GM12878 (cell line): ENCODE measurements around the gene SCN10A. TPM values are rescaled to one million over a fixed set of nuclear protein-coding genes. Genes with fewer than 3 reads are reported as not detected.

Experiments used
- ATAC-seq: fragments of 200-7000 bp; cut with Tn5 transposase; 3 replicates; pipeline ENCODE4 v1.9.1; 2020; ENCODE audit warnings: mild to moderate bottlenecking, moderate library complexity
- BruUV-seq: library from RNA; stranded (reverse); fragments of 400-500 nt; replicated peaks from 2 replicates; lab custom pipeline; 2021; lab: Mats Ljungman, UMichigan
- CTCF ChIA-PET: fragments of 300-600 bp; sonication (Branson Sonifier 250); formaldehyde crosslinking; extraction: SDS; loops from one replicate; lab custom pipeline; 2021; ENCODE audit warnings: inconsistent platforms; lab: Yijun Ruan, JAX
- POLR2A ChIA-PET: fragments of 350-600 bp; formaldehyde crosslinking; extraction: SDS; loops from one replicate; lab custom pipeline; 2021; ENCODE audit warnings: inconsistent platforms; lab: Charles Lee
- RAD21 ChIA-PET: fragments of 300-600 bp; sonication (Branson Sonifier 250); formaldehyde crosslinking; loops from one replicate; lab custom pipeline; 2023; ENCODE audit warnings: antibody characterized with exemption; ENCODE audit not compliant: unreplicated experiment; lab: Charles Lee
- SMC1A ChIA-PET: fragments of 300-600 bp; sonication (Branson Sonifier 250); formaldehyde crosslinking; loops from one replicate; lab custom pipeline; 2023; ENCODE audit not compliant: unreplicated experiment, uncharacterized antibody; lab: Charles Lee
- DNase-seq: peaks from one replicate; pipeline ENCODE4 v3.0.0-alpha.2; 2011; ENCODE audit warnings: low read depth, low spot score
- FAIRE-seq: peaks from 3 replicates; lab custom pipeline; 2011; peaks lifted over from hg19 to GRCh38; lab: Jason Lieb, UNC
- H2AFZ ChIP-seq: 2 replicates; pipeline ENCODE4 v1.6.0; 2011; ENCODE audit warnings: low read depth, low read length, control low read depth; ENCODE audit not compliant: control insufficient read depth
- H3K27ac ChIP-seq: 2 replicates; pipeline ENCODE4 v1.5.1; 2011; ENCODE audit warnings: control low read depth; ENCODE audit not compliant: control insufficient read depth, insufficient read depth
- H3K27me3 ChIP-seq, 2 experiments: replicated peaks in 1 of 2; 2 replicates each; pipeline versions ENCODE4 v1.6.0 to v1.6.1; 2011; ENCODE audit warnings: low read length in 1 of 2; ENCODE audit not compliant: control insufficient read depth in 2 of 2, insufficient read depth in 2 of 2
- H3K36me3 ChIP-seq, 2 experiments: 2 replicates each; pipeline ENCODE4 v1.5.1; 2011; ENCODE audit warnings: low read length in 1 of 2; ENCODE audit not compliant: control insufficient read depth in 2 of 2, insufficient read depth in 2 of 2
- H3K4me1 ChIP-seq: 2 replicates; pipeline ENCODE4 v1.6.1; 2011; ENCODE audit warnings: mild to moderate bottlenecking, low read length, moderate library complexity, mixed read lengths; ENCODE audit not compliant: control insufficient read depth, insufficient read depth
- H3K4me2 ChIP-seq: 2 replicates; pipeline ENCODE4 v1.6.0; 2011; ENCODE audit warnings: control low read depth; ENCODE audit not compliant: control insufficient read depth, insufficient read depth
- H3K4me3 ChIP-seq: fragments of 200-600 bp; sonication (generic); 2 replicates; pipeline ENCODE4 v1.5.1; 2016
- H3K79me2 ChIP-seq: 2 replicates; pipeline ENCODE4 v1.6.0; 2011; ENCODE audit warnings: low read length; ENCODE audit not compliant: control insufficient read depth, insufficient read depth
- H3K9ac ChIP-seq: 2 replicates; pipeline ENCODE4 v1.8.0; 2011; ENCODE audit warnings: low read length, control low read depth, mixed read lengths; ENCODE audit not compliant: control insufficient read depth, insufficient read depth
- H3K9me3 ChIP-seq: replicated peaks from 3 replicates; pipeline ENCODE4 v1.5.1; 2011; ENCODE audit warnings: mild to moderate bottlenecking, low read length; ENCODE audit not compliant: control insufficient read depth, insufficient read depth
- H4K20me1 ChIP-seq: 2 replicates; pipeline ENCODE4 v1.6.0; 2011; ENCODE audit not compliant: control insufficient read depth, insufficient read depth
- ATF3 ChIP-seq: IDR thresholded peaks from 2 replicates; pipeline ENCODE4 v1.6.1; 2011; ENCODE audit warnings: low read depth, mild to moderate bottlenecking, low read length, moderate library complexity, borderline replicate concordance; ENCODE audit errors: extremely low read depth
- BACH1 ChIP-seq: fragments of 450-650 bp; IDR thresholded peaks from 2 replicates; pipeline ENCODE4 v1.6.1; 2017; ENCODE audit warnings: mild to moderate bottlenecking, borderline replicate concordance
- BCLAF1 ChIP-seq: fragments of 450-650 bp; IDR thresholded peaks from 2 replicates; pipeline ENCODE4 v1.6.1; 2017; ENCODE audit warnings: antibody characterized with exemption, mild to moderate bottlenecking, moderate library complexity
- BHLHE40 ChIP-seq, 2 experiments: fragments of 450-650 bp in 1 of 2; IDR thresholded peaks; 2 replicates each; pipeline ENCODE4 v1.6.1; 2011 to 2017; ENCODE audit warnings: low read depth in 2 of 2, borderline replicate concordance in 1 of 2, improper control_type of control experiment in 1 of 2, low read length in 1 of 2, mild to moderate bottlenecking in 1 of 2
- CBX5 ChIP-seq: sonication (generic); IDR thresholded peaks from 2 replicates; pipeline ENCODE4 v1.6.1; 2016; ENCODE audit warnings: low read depth, moderate library complexity, mild to moderate bottlenecking, inconsistent platforms
- ESRRA ChIP-seq: IDR thresholded peaks from 2 replicates; pipeline ENCODE4 v1.6.1; 2012; ENCODE audit warnings: mild to moderate bottlenecking, low read length, improper control_type of control experiment
- KAT2A ChIP-seq: conservative IDR thresholded peaks from 2 replicates; pipeline ENCODE4 v1.6.1; 2011; ENCODE audit warnings: low read depth, low read length; ENCODE audit not compliant: control insufficient read depth
- POLR2A ChIP-seq: IDR thresholded peaks from 2 replicates; pipeline ENCODE4 v1.6.1; 2011; ENCODE audit warnings: low read depth, mild to moderate bottlenecking, low read length
- POU2F2 ChIP-seq: IDR thresholded peaks from 3 replicates; pipeline ENCODE4 v1.6.1; 2011; ENCODE audit warnings: low read depth, mild to moderate bottlenecking, low read length, borderline replicate concordance
- RBBP5 ChIP-seq: fragments of 200-600 bp; sonication (generic); conservative IDR thresholded peaks from 2 replicates; pipeline ENCODE4 v1.6.1; 2016
- RFX5 ChIP-seq: IDR thresholded peaks from 2 replicates; pipeline ENCODE4 v1.6.1; 2011; ENCODE audit warnings: low read depth, low read length, improper control_type of control experiment
- SKIL ChIP-seq: fragments of 450-650 bp; IDR thresholded peaks from 2 replicates; pipeline ENCODE4 v1.6.1; 2017; ENCODE audit warnings: mild to moderate bottlenecking, low read depth, inconsistent platforms; ENCODE audit not compliant: poor library complexity, severe bottlenecking
- SP1 ChIP-seq: IDR thresholded peaks from one replicate; pipeline ENCODE4 v1.6.1; 2011; ENCODE audit warnings: low read depth, low read length
- TBL1XR1 ChIP-seq: IDR thresholded peaks from 2 replicates; pipeline ENCODE4 v1.6.1; 2012; ENCODE audit warnings: low read depth, low read length, improper control_type of control experiment
- USF1 ChIP-seq: IDR thresholded peaks from 2 replicates; pipeline ENCODE4 v1.6.1; 2011; ENCODE audit warnings: borderline replicate concordance, low read depth, mild to moderate bottlenecking, moderate library complexity, mixed read lengths, low read length; ENCODE audit not compliant: insufficient read depth; ENCODE audit errors: extremely low read length
- WGBS: methylation state at CpG from one replicate; pipeline ENCODE4 v1.1.6; 2016; ENCODE audit warnings: low lambda C conversion rate; ENCODE audit not compliant: insufficient replicate concordance, insufficient coverage; ENCODE audit errors: missing lambda C conversion rate; 5-methylcytosine and 5-hydroxymethylcytosine counted together
- in situ Hi-C: fragments of 300-500 bp; cut with MboI; formaldehyde crosslinking; loops from 9 replicates; pipeline ENCODE4 v1.14.3; 2018; ENCODE audit warnings: mixed read lengths
- intact Hi-C: fragments of 100-400 bp; cut with micrococcal nuclease; formaldehyde crosslinking; loops from one replicate; pipeline ENCODE4 v1.14.2; 2022; ENCODE audit not compliant: unreplicated experiment
- polyA plus RNA-seq, 11 experiments: library from polyadenylated mRNA; depleted of rRNA in 4 of 11; unstranded in 6 of 11; stranded (reverse) in 5 of 11; fragments of >200 nt; fragmentation: Nextera tagmentation in 4 of 11; fragmentation: Illumina TruSeq in 1 of 11; extraction: Ambion mirVana in 4 of 11; extraction: Trizol in 1 of 11; gene quantifications; 1 replicate in 1 of 11; 2 replicates in 10 of 11; pipeline versions ENCODE4 v1.2.1 to v1.2.3, GENCODE V29; 2011 to 2016; ENCODE audit warnings: inconsistent platforms in 2 of 11, missing spikeins in 2 of 11, low read depth in 1 of 11
- total RNA-seq, 4 experiments: library from RNA; depleted of rRNA in 3 of 4; stranded (reverse); fragments of >200 nt in 3 of 4; fragmentation: Illumina TruSeq in 1 of 4; extraction: Trizol in 1 of 4; gene quantifications; 2 replicates each; pipeline versions ENCODE4 v1.2.1 to v1.2.3, GENCODE V29; 2013 to 2021
- TF ChIP-seq, protein P1 (sequence below): fragments of 450-650 bp; conservative IDR thresholded peaks from 2 replicates; pipeline ENCODE4 v1.6.1; 2017; ENCODE audit warnings: mild to moderate bottlenecking, moderate library complexity

The SCN10A gene
- total and polyA plus RNA-seq, 10 of the 15 experiments (the other 5 are each of a cell fraction or from before 2014, with no cell fraction given): not detected

GRCh38 chr3:38823722-38824121 is 7.7 kb upstream of the SCN10A start (continued):
- TF ChIP-seq CBX5 (no peak), USF1 (no peak), SP1 (no peak), TBL1XR1 (no peak), ESRRA (no peak), RFX5 (no peak), BHLHE40 (IDR thresholded peaks at IDR 0.05; ENCODE audit: borderline replicate concordance in 1 of 2, low read depth in 2 of 2, low read length in 1 of 2) (no peak)
- TF ChIP-seq, protein P1, sequence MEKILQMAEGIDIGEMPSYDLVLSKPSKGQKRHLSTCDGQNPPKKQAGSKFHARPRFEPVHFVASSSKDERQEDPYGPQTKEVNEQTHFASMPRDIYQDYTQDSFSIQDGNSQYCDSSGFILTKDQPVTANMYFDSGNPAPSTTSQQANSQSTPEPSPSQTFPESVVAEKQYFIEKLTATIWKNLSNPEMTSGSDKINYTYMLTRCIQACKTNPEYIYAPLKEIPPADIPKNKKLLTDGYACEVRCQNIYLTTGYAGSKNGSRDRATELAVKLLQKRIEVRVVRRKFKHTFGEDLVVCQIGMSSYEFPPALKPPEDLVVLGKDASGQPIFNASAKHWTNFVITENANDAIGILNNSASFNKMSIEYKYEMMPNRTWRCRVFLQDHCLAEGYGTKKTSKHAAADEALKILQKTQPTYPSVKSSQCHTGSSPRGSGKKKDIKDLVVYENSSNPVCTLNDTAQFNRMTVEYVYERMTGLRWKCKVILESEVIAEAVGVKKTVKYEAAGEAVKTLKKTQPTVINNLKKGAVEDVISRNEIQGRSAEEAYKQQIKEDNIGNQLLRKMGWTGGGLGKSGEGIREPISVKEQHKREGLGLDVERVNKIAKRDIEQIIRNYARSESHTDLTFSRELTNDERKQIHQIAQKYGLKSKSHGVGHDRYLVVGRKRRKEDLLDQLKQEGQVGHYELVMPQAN: no peak

DNA sequence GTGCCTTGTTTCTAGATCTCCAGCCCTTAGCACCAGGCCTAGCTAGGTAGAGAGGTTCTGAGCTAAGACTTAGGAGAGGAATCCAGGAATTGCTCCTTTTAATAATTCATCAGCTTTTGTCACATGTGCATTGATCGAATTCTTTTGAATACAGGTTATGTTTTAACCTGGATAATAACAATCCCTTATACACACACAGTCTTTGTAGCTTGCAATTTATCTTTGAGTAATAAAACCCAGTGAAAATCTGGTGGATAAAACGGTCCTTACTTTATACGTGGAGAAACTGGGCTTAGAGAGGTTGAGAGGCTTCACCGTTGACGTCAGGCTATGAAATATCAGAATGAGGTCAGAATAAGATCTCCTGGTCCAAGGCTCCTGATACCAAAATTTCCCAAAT is 7.2 kb upstream of the SCN10A start:
- DNase-seq: no peak
- WGBS: 48% methylated on average over 5 of the region's 5 CpGs
- ChIA-PET POLR2A (no interaction called here), CTCF (interaction anchor here (0.6 kb wide), 1 partner anchor 23 kb away, joined by 3 read pairs; no protein-coding TSS in a partner anchor), RAD21 (no interaction called here), SMC1A (no interaction called here)
- Histone ChIP-seq H4K20me1 (no peaks in the 10 kb centered on the region), H3K27me3 (no peaks in the 10 kb centered on the region; a peak in 2 of 4 replicates), H3K4me3 (no peak overlapping the region), H3K4me2 (no peak overlapping the region), H2AFZ (no peak overlapping the region), H3K9ac (no peak overlapping the region), H3K27ac (no peak overlapping the region), H3K79me2 (no peaks in the 10 kb centered on the region), H3K9me3 (no peaks in the 10 kb centered on the region), H3K4me1 (no peaks in the 10 kb centered on the region), H3K36me3 (no peaks in the 10 kb centered on the region)
- intact Hi-C loops: no loop called here
- no TSS peak for BruUV-seq
- in situ Hi-C loops: no loop called here
- ATAC-seq: no peak
- no peak for FAIRE-seq
- no peak for TF ChIP-seq SKIL
- no peak for TF ChIP-seq BCLAF1
- no peak for TF ChIP-seq POLR2A
- TF ChIP-seq POU2F2: no peak
- TF ChIP-seq BACH1: no peak
- no peak for TF ChIP-seq ATF3
- TF ChIP-seq KAT2A: no peak
- TF ChIP-seq RBBP5: no peak
